ENCODE results near the gene VAMP8.
A peak's percentile ranks its signal among the peaks of the same experiment; 100 is the strongest.

The VAMP8 gene

GRCh38 chr2:85584354-85584856, 7.0 kb downstream of the VAMP8 start, which contains the start of gene VAMP5:
TSS of gene VAMP5 (plus strand) at chr2:85584431. CDS start at chr2:85584491, 60 bp downstream.
- TF ChIP-seq TAF1 (IDR thresholded peaks at IDR 0.05; ENCODE audit: borderline replicate concordance, insufficient read depth, low read length) (no peak), POLR2AphosphoS5 (IDR thresholded peaks at IDR 0.05; ENCODE audit: low read depth, low read length) (no peak), SIN3A (IDR thresholded peaks at IDR 0.05; ENCODE audit: borderline replicate concordance, insufficient read depth, low read length) (no peak), FOXP2 (optimal IDR thresholded peaks at IDR 0.05; ENCODE audit: borderline replicate concordance, extremely low read depth, extremely low read length, insufficient read depth) (no peak)
- TF ChIP-seq, protein P1, sequence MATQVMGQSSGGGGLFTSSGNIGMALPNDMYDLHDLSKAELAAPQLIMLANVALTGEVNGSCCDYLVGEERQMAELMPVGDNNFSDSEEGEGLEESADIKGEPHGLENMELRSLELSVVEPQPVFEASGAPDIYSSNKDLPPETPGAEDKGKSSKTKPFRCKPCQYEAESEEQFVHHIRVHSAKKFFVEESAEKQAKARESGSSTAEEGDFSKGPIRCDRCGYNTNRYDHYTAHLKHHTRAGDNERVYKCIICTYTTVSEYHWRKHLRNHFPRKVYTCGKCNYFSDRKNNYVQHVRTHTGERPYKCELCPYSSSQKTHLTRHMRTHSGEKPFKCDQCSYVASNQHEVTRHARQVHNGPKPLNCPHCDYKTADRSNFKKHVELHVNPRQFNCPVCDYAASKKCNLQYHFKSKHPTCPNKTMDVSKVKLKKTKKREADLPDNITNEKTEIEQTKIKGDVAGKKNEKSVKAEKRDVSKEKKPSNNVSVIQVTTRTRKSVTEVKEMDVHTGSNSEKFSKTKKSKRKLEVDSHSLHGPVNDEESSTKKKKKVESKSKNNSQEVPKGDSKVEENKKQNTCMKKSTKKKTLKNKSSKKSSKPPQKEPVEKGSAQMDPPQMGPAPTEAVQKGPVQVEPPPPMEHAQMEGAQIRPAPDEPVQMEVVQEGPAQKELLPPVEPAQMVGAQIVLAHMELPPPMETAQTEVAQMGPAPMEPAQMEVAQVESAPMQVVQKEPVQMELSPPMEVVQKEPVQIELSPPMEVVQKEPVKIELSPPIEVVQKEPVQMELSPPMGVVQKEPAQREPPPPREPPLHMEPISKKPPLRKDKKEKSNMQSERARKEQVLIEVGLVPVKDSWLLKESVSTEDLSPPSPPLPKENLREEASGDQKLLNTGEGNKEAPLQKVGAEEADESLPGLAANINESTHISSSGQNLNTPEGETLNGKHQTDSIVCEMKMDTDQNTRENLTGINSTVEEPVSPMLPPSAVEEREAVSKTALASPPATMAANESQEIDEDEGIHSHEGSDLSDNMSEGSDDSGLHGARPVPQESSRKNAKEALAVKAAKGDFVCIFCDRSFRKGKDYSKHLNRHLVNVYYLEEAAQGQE (IDR thresholded peaks at IDR 0.05; ENCODE audit: insufficient read depth in 1 of 2, low read depth in 2 of 2, low read length in 2 of 2): no peak

DNA sequence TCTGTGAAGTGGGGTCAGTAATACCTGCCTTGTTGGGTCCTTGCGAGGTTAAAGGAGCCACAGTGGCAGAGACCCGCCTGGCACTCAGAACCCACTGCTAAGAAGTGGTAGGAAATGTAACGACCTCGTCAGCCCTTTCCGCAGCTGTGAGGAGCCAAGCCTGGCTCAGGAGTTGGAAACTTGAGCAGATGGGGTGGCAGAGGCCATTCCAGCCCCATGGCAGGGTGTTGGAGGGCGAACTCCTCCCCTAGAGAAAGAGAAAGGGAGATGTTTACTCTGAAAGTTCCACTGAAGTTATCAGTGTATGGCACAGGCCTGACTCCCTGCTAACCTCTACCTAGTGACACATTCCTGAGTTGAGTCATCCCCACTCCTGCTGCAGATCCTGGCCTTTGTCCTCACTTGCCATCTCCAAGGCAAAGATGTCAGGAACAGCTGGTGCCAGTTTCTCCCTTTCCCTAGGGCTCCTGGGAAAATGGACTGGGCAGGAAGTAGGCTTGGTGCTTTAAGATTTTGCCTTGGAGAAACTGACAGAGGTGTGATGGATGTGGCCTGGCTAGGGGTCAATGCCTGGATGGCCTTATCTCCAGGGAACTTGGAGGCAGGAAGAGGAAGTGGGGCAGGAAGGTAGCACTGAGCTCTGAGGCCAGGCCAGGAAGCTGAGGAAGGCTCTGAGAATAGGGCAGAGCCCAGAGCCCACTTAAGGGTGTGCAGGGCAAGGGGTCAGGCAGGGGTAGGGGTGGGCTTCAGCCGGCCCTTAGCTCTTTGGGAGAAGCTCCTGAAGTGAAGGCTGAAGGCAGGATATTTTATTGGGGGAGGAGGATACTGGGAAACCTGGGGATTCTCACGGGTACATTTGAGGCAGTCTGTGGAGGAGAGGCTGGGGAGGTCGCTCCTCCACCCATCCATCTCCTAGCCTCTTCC, 7.7 kb downstream of the VAMP8 start:
- TF ChIP-seq, protein P1 (IDR thresholded peaks at IDR 0.05; ENCODE audit: insufficient read depth in 1 of 2, low read depth in 2 of 2, low read length in 2 of 2): no peak
- no peak for TF ChIP-seq POLR2AphosphoS5 (IDR thresholded peaks at IDR 0.05; ENCODE audit: low read depth, low read length)
- TF ChIP-seq SIN3A (IDR thresholded peaks at IDR 0.05; ENCODE audit: borderline replicate concordance, insufficient read depth, low read length): 0 out of 2 replicates have a peak, but pooled peaks have one; percentile 25
- TF ChIP-seq TAF1 (IDR thresholded peaks at IDR 0.05; ENCODE audit: borderline replicate concordance, insufficient read depth, low read length): no peak
- peak; percentile 29 for TF ChIP-seq FOXP2 (optimal IDR thresholded peaks at IDR 0.05; ENCODE audit: borderline replicate concordance, extremely low read depth, extremely low read length, insufficient read depth)

DNA sequence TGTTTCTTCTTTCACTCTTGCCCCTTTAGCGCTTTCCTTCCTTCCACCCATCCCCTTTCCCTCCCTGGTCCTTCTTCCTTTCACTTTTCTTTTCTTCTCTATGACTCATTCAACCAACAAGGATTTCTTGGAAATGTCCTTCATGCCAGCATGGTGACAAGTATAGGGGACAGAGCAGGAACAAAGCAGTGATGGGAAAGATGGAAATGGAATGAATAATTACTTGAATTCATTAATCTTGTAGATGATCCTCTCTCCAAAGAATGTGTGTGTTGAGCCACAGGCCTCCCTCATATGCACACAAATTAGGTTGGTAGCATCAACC, 8.4 kb downstream of the VAMP8 start:
- TF ChIP-seq FOXP2 (optimal IDR thresholded peaks at IDR 0.05; ENCODE audit: borderline replicate concordance, extremely low read depth, extremely low read length, insufficient read depth) (no peak), SIN3A (IDR thresholded peaks at IDR 0.05; ENCODE audit: borderline replicate concordance, insufficient read depth, low read length) (no peak), POLR2AphosphoS5 (IDR thresholded peaks at IDR 0.05; ENCODE audit: low read depth, low read length) (no peak), TAF1 (IDR thresholded peaks at IDR 0.05; ENCODE audit: borderline replicate concordance, insufficient read depth, low read length) (no peak)
- TF ChIP-seq, protein P1 (IDR thresholded peaks at IDR 0.05; ENCODE audit: insufficient read depth in 1 of 2, low read depth in 2 of 2, low read length in 2 of 2): no peak

DNA sequence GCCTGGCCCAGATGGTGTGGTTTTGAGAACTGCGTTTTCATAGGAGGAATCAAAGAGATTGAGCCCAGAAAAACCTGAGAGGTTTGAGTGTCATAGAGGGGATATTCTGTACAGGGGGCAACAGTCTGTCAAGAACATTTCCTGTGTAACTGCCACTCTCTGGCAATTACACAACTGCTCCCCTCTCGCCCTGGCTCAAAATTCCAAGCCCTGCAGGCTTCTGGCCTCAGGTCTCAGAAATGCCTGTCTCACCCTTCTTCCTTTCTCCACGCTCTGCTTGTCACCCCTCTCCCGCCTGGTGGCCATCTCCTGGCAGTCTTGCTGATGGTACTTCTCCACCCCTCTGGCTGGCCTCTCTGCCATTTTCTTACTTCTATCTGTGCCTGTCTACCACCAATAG, 10.8 kb downstream of the VAMP8 start:
- TF ChIP-seq POLR2AphosphoS5 (IDR thresholded peaks at IDR 0.05; ENCODE audit: low read depth, low read length): no peak
- TF ChIP-seq, protein P1 (IDR thresholded peaks at IDR 0.05; ENCODE audit: insufficient read depth in 1 of 2, low read depth in 2 of 2, low read length in 2 of 2): no peak
- no peak for TF ChIP-seq TAF1 (IDR thresholded peaks at IDR 0.05; ENCODE audit: borderline replicate concordance, insufficient read depth, low read length)
- TF ChIP-seq FOXP2 (optimal IDR thresholded peaks at IDR 0.05; ENCODE audit: borderline replicate concordance, extremely low read depth, extremely low read length, insufficient read depth): no peak
- TF ChIP-seq SIN3A (IDR thresholded peaks at IDR 0.05; ENCODE audit: borderline replicate concordance, insufficient read depth, low read length): no peak

All from PFSK-1 (cell line).